Naive thymus-derived CD8-positive, alpha-beta T cell (primary cell): ENCODE results near the gene EYS. TPM values are rescaled to one million over a fixed set of nuclear protein-coding genes. Genes with fewer than 3 reads are reported as not detected.

Experiments
- ATAC-seq, 2 donors: fragments of 150-1000 bp; cut with Tn5 transposase in 1 of 2; sonication (Bioruptor Pico), chemical (Tn5 transposase) in 1 of 2; 1 replicate in 1 of 2; 2 replicates in 1 of 2; pipeline ENCODE4 v1.10.0; 2021; ENCODE audit warnings: mild to moderate bottlenecking in 2 of 2, moderate library complexity in 2 of 2
- POLR2A ChIA-PET: fragments of 350-600 bp; sonication (Branson Sonifier 250); formaldehyde crosslinking; loops from one replicate; lab custom pipeline; 2021; ENCODE audit warnings: antibody characterized with exemption; lab: Charles Lee
- DNase-seq, 10 donors: peaks; one replicate each; pipeline versions ENCODE4 v3.0.0 to v3.0.0-alpha.2; 2020 to 2022
- H3K27ac Mint-ChIP-seq, 10 donors: one replicate each; pipeline ENCODE4 v1.8.0; 2020 to 2022; ENCODE audit warnings: mild to moderate bottlenecking in 10 of 10, mixed read lengths in 10 of 10, moderate library complexity in 4 of 10, inconsistent platforms in 1 of 10
- H3K27me3 Mint-ChIP-seq, 5 donors: one replicate each; pipeline ENCODE4 v1.8.0; 2021 to 2022; ENCODE audit warnings: mixed read lengths in 5 of 5
- H3K36me3 Mint-ChIP-seq, 3 donors: one replicate each; pipeline ENCODE4 v1.8.0; 2020 to 2022; ENCODE audit warnings: mixed read lengths in 3 of 3, mild to moderate bottlenecking in 2 of 3, inconsistent platforms in 1 of 3
- H3K4me1 Mint-ChIP-seq, 4 donors: one replicate each; pipeline ENCODE4 v1.8.0; 2021 to 2022; ENCODE audit warnings: mixed read lengths in 4 of 4
- H3K4me3 Mint-ChIP-seq, 10 donors: one replicate each; pipeline ENCODE4 v1.8.0; 2020 to 2022; ENCODE audit warnings: mild to moderate bottlenecking in 10 of 10, mixed read lengths in 10 of 10, moderate library complexity in 6 of 10, inconsistent platforms in 1 of 10
- H3K9me3 Mint-ChIP-seq, 9 donors: one replicate each; pipeline ENCODE4 v1.8.0; 2020 to 2022; ENCODE audit warnings: mixed read lengths in 9 of 9, mild to moderate bottlenecking in 3 of 9, inconsistent platforms in 1 of 9, moderate library complexity in 1 of 9
- polyA plus RNA-seq, 3 donors: library from polyadenylated mRNA; unstranded; fragments of 300-500 nt; fragmentation: Illumina TruSeq; gene quantifications; one replicate each; pipeline ENCODE4 v1.2.3, GENCODE V29; 2021
- total RNA-seq, 8 experiments: library from RNA in 2 of 8; stranded (reverse) in 2 of 8; gene quantifications; one replicate each; pipeline ENCODE4 v1.2.3 and lab custom pipeline; 2021 to 2026

Gene EYS
- total and polyA plus RNA-seq, 5 experiments from 2014 or later, result 0.07 to 0.09 TPM; not detected in 3

DNA sequence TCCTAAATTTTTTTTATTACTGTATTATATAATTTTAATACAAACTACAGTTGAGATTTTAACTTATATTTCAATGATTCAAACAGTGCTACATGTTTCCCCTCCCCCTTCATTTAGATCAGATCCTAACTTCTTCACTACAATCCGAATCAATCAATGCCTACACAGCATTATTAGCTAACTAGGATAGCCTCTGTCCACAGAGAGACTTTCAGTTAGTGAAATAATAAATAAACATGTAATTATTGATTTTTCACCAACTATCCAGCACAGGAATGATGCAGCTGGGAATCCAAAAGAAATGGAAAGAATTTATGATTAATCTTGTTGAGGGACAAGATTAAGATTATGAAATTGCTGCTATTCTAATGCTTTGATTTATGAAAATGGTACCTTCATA lies 1907.7 kb downstream of the EYS start:
- H3K9me3 Mint-ChIP-seq, result no peaks in the 10 kb centered on the region
- no peak for DNase-seq
- no peak overlapping the region for H3K4me3 Mint-ChIP-seq
- H3K4me1 Mint-ChIP-seq, result no peaks in the 10 kb centered on the region
- no peak overlapping the region for H3K27ac Mint-ChIP-seq
- POLR2A ChIA-PET, result no interaction called here
- ATAC-seq, result no peak
- peaks cover 2 to 10% (median 8%) of the 10 kb centered on the region in 5 donors for H3K27me3 Mint-ChIP-seq
- no peaks in the 10 kb centered on the region for H3K36me3 Mint-ChIP-seq

DNA sequence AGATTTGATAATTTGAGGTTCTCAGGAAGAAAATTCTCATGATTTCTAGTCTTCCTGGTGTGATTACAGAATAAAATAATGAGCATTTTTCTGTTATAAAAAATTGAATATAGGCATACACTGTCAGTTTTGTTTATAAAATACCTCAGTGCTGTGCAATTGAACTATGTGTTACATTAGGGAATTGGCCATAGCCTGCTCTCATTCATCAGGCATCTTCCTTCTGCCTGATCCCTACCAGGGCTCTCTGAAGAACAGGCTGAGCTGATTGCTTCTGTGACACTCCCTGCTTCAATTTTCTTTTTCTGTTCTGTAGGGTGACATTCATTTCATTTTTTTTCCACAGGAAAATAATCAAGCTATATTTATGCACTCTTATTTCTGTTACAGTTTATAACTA lies 1908.6 kb downstream of the EYS start:
- POLR2A ChIA-PET, result no interaction called here
- Mint-ChIP-seq H3K9me3 (no peaks in the 10 kb centered on the region), H3K36me3 (no peaks in the 10 kb centered on the region), H3K4me3 (no peak overlapping the region), H3K27me3 (peaks cover 2 to 10% (median 8%) of the 10 kb centered on the region in 5 donors), H3K27ac (no peak overlapping the region), H3K4me1 (no peaks in the 10 kb centered on the region)
- no peak for ATAC-seq
- no peak for DNase-seq

DNA sequence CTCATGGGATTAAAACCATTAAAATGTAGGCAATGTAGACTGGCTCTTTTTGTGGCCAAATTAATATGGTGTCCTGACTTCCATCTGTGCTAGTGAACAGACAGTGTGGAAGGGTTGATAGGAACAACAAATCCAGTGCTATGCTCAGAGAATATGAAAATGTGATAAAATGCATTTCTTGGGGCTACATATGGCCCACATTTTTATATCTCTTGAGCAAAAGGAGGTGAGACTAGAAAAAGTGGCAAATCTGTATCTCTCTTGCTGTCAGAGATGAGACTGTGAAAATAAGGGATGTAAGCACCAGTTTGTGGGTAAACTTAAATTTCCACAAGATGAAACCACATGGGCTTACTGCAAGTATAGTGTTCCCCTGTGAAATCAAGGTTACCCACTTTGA lies 1909.3 kb downstream of the EYS start:
- no peak for ATAC-seq
- Mint-ChIP-seq H3K27me3 (peaks cover 4 to 10% (median 8%) of the 10 kb centered on the region in 5 donors), H3K27ac (no peak overlapping the region), H3K4me3 (no peak overlapping the region), H3K4me1 (no peaks in the 10 kb centered on the region), H3K36me3 (no peaks in the 10 kb centered on the region), H3K9me3 (no peaks in the 10 kb centered on the region)
- POLR2A ChIA-PET, result no interaction called here
- DNase-seq, result no peak

DNA sequence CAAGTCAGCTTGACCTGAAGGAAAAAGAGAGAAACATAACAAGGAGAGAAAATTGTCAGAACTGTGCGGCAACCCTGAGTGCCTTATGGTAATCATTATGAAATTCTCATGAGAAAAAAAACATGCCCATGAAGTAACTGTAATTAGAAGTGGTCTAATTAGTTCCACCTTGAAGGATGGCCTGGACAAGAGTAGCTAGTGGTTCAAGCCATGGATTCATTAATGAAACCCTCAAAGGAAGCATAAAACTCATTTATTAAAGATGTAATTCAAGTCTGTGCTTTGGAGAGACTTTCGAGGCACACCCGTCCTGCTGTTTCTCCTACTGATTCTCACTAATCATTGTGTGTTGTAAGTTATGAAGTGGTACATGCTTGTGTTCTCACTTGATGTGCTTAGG lies 1911.2 kb downstream of the EYS start:
- POLR2A ChIA-PET, result no interaction called here
- no peaks in the 10 kb centered on the region for H3K9me3 Mint-ChIP-seq
- H3K4me3 Mint-ChIP-seq, result no peak overlapping the region

DNA sequence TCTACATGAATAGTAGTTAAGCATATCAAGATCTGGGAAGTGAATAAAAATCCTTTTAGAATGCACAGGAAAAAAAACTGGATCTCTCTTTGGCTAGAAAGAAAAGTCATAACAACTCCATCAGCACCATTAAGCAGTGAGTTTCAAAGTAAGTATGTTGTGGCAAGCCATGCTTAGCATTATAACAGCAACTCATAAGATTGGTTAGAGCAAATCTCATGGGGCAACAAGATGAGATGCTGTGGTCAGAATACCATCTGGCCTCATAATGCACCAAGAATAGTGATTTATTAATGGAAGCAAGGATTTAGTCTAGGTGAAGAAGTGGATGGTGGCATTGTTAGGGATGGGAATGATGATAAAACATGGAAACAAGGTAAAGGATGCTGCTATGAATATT lies 1912.0 kb downstream of the EYS start:
- DNase-seq (no peak), ATAC-seq (no peak)
- no peaks in the 10 kb centered on the region for H3K4me1 Mint-ChIP-seq
- no peaks in the 10 kb centered on the region for H3K36me3 Mint-ChIP-seq
- H3K9me3 Mint-ChIP-seq, result no peaks in the 10 kb centered on the region
- POLR2A ChIA-PET, result no interaction called here
- no peak overlapping the region for H3K27ac Mint-ChIP-seq
- peaks cover 1 to 8% (median 5%) of the 10 kb centered on the region in 5 donors for H3K27me3 Mint-ChIP-seq
- H3K4me3 Mint-ChIP-seq, result no peak overlapping the region

More for the DNA sequence above, 1911.2 kb downstream of the EYS start:
- ATAC-seq, result no peak
- Mint-ChIP-seq H3K27me3 (peaks cover 3 to 10% (median 6%) of the 10 kb centered on the region in 5 donors), H3K36me3 (no peaks in the 10 kb centered on the region), H3K4me1 (no peaks in the 10 kb centered on the region), H3K27ac (no peak overlapping the region)
- no peak for DNase-seq

DNA sequence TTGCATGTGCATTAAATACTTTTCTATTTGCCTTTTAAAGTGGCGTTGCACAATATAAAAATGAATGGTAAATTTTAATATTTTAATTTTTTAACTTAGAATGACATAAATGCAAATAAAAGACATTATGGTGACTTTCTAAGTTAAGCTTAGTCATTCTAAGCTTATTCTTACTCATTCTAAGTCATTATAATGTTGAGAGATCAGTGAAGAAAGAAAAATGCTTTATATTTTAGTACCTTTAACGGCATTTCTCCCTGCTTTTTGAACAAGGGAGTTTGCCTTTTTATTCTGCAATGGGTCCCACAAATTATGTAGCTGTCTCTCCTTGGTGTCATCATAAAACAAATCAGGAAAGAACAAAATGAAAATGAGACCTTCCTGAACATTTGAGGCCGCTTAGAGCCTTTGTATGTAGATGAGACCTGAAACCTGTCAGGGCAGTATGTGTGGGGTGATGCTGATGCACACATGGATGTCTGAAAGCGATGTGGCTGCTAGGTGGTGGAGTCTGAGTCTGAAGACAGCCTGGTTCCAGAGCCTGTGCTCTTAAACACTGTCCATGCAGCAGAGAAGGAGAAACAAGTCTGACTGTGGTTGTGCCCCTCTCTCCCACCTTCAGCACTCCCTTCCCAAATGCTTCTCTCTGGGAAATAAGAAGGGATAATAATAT lies 1913.4 kb downstream of the EYS start:
- Mint-ChIP-seq H3K4me3 (no peak overlapping the region), H3K36me3 (no peaks in the 10 kb centered on the region), H3K4me1 (no peaks in the 10 kb centered on the region), H3K9me3 (no peaks in the 10 kb centered on the region), H3K27me3 (peaks cover 0 to 4% (median 0%) of the 10 kb centered on the region in 5 donors), H3K27ac (no peak overlapping the region)
- no peak for DNase-seq
- POLR2A ChIA-PET, result no interaction called here
- ATAC-seq, result no peak

DNA sequence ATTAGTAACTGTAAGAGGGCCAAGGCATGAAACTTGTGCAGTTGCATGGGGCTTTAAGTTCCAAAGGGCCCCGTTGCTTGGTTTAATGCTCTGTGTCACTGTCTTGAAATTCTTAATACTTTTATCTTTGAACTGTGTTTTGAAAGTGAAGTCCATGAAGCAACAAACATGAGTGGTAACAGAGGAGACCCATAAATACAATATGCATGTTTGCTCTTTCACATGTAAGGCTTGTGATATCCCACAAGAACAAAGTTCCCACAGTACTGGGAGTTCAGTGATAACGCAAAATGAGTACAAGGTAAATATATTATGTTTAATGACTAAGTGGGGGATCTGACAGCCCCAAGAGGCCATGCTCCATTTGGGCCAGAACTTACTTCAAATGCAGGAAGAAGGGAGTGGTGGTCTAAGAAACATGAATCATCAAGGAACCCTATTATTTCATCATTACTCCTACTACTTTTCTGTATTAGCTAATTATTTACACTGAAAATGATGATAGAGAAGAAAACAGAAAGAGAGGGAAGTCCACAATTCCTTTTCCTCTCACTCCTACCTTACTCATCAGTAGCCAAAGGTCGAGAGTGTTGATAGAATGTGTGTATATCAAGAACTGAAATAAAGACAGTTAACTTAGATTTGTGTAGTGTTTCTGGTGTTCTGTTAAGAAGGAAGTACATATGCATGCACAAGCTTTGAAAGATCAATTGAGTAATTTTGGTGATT lies 1914.1 kb downstream of the EYS start:
- no peak overlapping the region for H3K27ac Mint-ChIP-seq
- no peaks in the 10 kb centered on the region for H3K36me3 Mint-ChIP-seq
- H3K4me3 Mint-ChIP-seq, result no peak overlapping the region
- no peaks in the 10 kb centered on the region for H3K9me3 Mint-ChIP-seq
- H3K27me3 Mint-ChIP-seq, result peaks cover 0 to 4% (median 0%) of the 10 kb centered on the region in 5 donors
- DNase-seq (no peak), ATAC-seq (no peak)
- POLR2A ChIA-PET, result no interaction called here
- H3K4me1 Mint-ChIP-seq, result no peaks in the 10 kb centered on the region

DNA sequence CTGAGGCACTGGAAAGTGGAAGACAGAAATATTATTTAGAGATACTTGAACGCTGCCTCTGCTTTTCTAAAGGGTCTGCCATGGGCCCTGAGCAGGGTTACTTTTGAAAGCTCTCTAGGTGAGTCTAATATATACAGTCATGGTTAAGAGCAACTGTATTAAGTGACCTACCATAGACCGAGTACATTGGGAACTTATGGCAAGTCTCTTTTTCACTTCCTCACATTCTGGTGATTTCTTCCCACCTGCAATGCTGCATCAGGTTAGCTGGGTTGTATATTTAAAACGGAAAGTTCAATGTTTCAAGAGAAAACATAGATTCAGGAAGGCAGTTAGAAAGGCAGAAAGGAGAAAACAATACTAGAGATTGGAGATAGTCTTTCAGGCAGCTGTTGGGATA lies 1916.7 kb downstream of the EYS start:
- POLR2A ChIA-PET, result no interaction called here
- DNase-seq (no peak), ATAC-seq (no peak)
- no peaks in the 10 kb centered on the region for H3K9me3 Mint-ChIP-seq
- no peaks in the 10 kb centered on the region for H3K4me1 Mint-ChIP-seq
- H3K36me3 Mint-ChIP-seq, result no peaks in the 10 kb centered on the region
- H3K27ac Mint-ChIP-seq, result no peak overlapping the region
- H3K27me3 Mint-ChIP-seq, result peaks cover 2 to 9% (median 4%) of the 10 kb centered on the region in 5 donors
- H3K4me3 Mint-ChIP-seq, result no peak overlapping the region

DNA sequence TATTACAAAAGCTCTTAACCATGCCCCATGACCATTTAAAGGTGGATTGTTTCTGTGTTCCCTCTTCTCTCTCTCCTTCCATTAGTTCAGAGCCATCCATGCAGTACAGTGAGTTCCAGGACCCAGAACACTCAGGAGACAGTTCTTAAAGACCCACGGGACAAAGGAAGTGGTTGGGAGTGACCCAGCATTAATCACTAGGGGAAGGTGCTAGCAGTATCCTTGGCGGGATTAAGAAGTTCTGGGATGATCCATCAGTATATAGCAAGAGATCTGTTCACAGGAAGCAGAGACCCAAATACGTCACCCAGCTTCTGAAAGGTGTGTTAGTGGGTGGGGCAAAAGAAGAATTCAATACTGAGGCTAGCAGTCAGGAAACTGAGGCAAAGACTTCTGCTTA lies 1917.3 kb downstream of the EYS start:
- no peaks in the 10 kb centered on the region for H3K9me3 Mint-ChIP-seq
- H3K27me3 Mint-ChIP-seq, result peaks cover 4 to 10% (median 7%) of the 10 kb centered on the region in 5 donors
- DNase-seq, result no peak
- POLR2A ChIA-PET, result no interaction called here
- H3K36me3 Mint-ChIP-seq, result no peaks in the 10 kb centered on the region
- ATAC-seq, result no peak
- no peak overlapping the region for H3K27ac Mint-ChIP-seq
- H3K4me1 Mint-ChIP-seq, result no peaks in the 10 kb centered on the region
- no peak overlapping the region for H3K4me3 Mint-ChIP-seq

DNA sequence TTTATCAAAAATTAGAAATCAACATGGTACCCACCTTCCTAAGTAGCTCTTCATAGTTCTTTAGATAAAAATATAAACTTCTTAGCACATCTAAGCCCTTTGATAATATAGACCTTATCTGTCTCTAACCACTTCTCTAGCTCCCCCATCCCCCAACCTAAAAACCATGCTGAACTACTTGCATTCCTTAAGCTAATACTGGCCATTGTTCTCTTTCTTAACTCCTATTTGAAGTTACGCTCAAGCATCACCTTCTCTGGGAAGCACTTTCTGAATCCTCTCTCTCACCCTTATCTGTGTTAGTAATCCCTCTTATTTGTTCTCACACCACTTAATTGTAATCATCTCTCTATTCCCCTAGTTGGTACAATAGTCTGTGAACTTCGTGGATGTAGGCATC lies 1918.5 kb downstream of the EYS start:
- POLR2A ChIA-PET, result no interaction called here
- no peaks in the 10 kb centered on the region for H3K9me3 Mint-ChIP-seq
- no peak overlapping the region for H3K4me3 Mint-ChIP-seq
- DNase-seq (no peak), ATAC-seq (no peak)
- no peak overlapping the region for H3K27ac Mint-ChIP-seq
- peaks cover 0 to 5% (median 0%) of the 10 kb centered on the region in 3 donors for H3K36me3 Mint-ChIP-seq
- H3K4me1 Mint-ChIP-seq, result no peaks in the 10 kb centered on the region
- peaks cover 4 to 22% (median 14%) of the 10 kb centered on the region in 5 donors for H3K27me3 Mint-ChIP-seq

DNA sequence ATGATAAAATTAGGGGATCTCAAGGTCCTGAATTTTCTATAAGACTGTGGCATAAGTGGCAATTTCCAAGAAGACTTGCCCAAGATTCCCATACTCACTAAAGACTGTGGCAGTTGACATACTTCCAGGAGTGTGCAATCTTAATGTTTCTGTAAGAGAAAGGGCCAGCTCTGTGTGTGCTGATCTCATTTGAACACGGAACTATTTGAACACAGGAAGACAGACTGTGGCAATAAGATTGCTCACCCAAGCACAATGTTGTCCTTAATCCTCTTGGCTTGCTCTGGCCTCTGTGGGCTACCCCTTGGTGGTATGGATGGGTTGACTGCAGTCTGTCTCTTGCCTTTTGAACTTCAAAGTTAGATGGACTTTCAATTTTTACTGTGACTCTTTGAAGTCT lies 1920.0 kb downstream of the EYS start:
- no peak for DNase-seq
- peaks cover 8 to 32% (median 22%) of the 10 kb centered on the region in 5 donors for H3K27me3 Mint-ChIP-seq
- POLR2A ChIA-PET, result no interaction called here
- H3K9me3 Mint-ChIP-seq, result peaks cover 0 to 3% (median 0%) of the 10 kb centered on the region in 9 donors
- no peak overlapping the region for H3K4me3 Mint-ChIP-seq
- H3K36me3 Mint-ChIP-seq, result peaks cover 0 to 5% (median 0%) of the 10 kb centered on the region in 3 donors
- H3K27ac Mint-ChIP-seq, result no peak overlapping the region
- ATAC-seq, result no peak
- H3K4me1 Mint-ChIP-seq, result no peaks in the 10 kb centered on the region

DNA sequence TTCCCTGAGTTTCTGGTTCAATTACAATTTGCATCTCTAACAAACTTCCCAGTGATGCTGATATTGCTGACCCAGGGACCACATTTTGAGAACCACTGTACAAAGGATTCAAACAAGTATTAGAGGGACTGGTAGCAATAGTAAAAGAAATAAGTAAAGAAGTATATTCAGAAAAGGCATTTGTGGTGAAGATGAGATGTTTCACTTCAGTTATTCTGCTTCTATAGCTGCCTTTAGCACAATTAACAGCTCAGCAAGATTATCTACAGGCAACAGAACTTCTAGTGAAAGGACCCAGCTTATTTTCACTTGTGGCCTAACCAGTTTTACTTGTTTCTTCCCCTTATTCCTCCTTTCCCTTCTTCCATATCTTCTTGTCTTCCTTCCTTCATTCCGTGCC lies 1922.0 kb downstream of the EYS start:
- POLR2A ChIA-PET, result no interaction called here
- peaks cover 0 to 8% (median 0%) of the 10 kb centered on the region in 3 donors for H3K36me3 Mint-ChIP-seq
- no peaks in the 10 kb centered on the region for H3K4me1 Mint-ChIP-seq
- H3K27me3 Mint-ChIP-seq, result peaks cover 12 to 39% (median 25%) of the 10 kb centered on the region in 5 donors
- no peak overlapping the region for H3K27ac Mint-ChIP-seq
- ATAC-seq (no peak), DNase-seq (no peak)
- peaks cover 0 to 17% (median 2%) of the 10 kb centered on the region in 9 donors for H3K9me3 Mint-ChIP-seq
- H3K4me3 Mint-ChIP-seq, result no peak overlapping the region

DNA sequence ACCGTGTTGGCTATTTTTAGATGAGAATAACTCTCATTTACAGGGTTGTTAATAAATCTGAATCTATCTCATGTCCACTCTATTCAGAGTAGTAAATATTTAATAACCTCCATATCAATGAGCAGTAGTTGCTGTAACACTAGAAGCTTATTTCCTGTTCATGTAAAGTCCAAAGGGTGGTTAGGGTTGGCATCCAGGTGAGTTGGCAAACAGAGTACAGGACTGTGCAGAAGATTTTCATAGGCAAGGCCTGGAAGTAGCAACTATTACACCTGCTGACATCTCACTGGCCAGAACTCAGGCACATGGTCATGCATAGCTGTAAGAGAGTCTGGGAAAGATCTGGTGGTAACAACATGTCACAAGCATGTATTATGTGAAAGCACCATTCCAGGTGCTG lies 1923.9 kb downstream of the EYS start:
- ATAC-seq (no peak), DNase-seq (no peak)
- Mint-ChIP-seq H3K27me3 (peaks cover 12 to 39% (median 25%) of the 10 kb centered on the region in 5 donors), H3K9me3 (peaks cover 0 to 18% (median 2%) of the 10 kb centered on the region in 9 donors), H3K4me1 (no peaks in the 10 kb centered on the region), H3K27ac (no peak overlapping the region), H3K4me3 (no peak overlapping the region), H3K36me3 (peaks cover 0 to 8% (median 0%) of the 10 kb centered on the region in 3 donors)
- POLR2A ChIA-PET, result no interaction called here
